ENCODE data around the gene NPAS1.

Gene NPAS1

DNA sequence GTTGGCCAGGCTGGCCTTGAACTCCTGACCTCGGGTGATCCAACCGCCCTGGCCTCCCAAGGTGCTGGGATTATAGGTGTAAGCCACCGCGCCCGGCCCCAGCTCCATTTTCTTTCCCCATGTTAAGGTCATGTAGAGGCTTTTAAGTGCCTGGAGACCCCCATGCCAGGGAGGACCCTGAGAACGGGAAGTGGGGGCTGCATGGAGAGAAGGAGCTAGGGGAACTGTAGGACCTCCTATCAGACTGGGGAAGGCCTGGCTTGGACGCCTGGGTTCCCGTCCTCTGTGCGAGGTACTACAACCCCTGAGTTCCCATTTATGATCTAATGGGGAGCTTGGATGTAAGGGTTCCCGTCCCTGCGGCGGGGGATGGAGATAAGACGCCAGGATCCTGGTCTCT is 714 bp upstream of the NPAS1 start:
- TF ChIP-seq, protein P1, sequence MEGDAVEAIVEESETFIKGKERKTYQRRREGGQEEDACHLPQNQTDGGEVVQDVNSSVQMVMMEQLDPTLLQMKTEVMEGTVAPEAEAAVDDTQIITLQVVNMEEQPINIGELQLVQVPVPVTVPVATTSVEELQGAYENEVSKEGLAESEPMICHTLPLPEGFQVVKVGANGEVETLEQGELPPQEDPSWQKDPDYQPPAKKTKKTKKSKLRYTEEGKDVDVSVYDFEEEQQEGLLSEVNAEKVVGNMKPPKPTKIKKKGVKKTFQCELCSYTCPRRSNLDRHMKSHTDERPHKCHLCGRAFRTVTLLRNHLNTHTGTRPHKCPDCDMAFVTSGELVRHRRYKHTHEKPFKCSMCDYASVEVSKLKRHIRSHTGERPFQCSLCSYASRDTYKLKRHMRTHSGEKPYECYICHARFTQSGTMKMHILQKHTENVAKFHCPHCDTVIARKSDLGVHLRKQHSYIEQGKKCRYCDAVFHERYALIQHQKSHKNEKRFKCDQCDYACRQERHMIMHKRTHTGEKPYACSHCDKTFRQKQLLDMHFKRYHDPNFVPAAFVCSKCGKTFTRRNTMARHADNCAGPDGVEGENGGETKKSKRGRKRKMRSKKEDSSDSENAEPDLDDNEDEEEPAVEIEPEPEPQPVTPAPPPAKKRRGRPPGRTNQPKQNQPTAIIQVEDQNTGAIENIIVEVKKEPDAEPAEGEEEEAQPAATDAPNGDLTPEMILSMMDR (IDR thresholded peaks at IDR 0.05; ENCODE audit: low read depth, low read length), result no peak
- in situ Hi-C loops (cut with HindIII; ENCODE audit: low sequenced_read_pairs), result no loop called here
- no peak overlapping the region for H3K4me3 ChIP-seq (ENCODE audit: low read depth, low read length)
- no peak for DNase-seq (ENCODE audit: low read depth, low spot score)

DNA sequence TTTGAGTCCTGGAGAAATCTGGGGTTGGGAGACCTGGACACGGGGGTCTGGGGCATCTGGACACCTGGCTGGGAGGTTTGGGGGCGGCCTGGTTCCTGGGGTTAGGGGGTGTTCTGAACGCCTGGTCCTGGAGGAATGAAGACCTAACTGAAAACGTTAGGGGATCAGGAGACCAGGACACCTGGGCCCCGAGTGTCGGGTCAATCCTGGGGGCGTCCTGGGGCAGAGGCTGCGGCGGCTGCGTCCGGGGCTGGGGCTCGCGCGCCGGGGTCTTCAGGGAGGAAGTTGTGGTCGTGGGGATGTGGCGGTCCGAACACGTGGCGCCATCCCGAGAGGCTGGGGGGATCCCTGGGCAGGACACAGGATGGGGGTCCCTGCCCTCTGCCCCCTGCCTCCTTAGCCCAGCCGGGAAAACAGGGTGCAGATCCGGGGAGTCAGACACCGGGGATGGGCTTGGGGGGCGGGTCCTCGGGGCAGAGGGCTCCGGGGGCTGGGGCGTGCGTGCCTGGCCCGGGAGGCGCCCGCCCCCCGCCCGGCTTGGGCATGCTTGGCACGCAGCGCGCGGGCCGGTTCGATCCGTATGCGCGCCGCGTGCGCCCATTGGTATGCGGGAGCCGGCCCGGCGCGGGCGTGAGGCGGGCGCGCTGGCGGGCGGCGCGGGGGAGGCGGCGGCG is 632 bp downstream of the NPAS1 start:
- no peak for DNase-seq (ENCODE audit: low read depth, low spot score)
- H3K4me3 ChIP-seq (ENCODE audit: low read depth, low read length), result no peak overlapping the region
- TF ChIP-seq, protein P1 (IDR thresholded peaks at IDR 0.05; ENCODE audit: low read depth, low read length), result no peak
- in situ Hi-C loops (cut with HindIII; ENCODE audit: low sequenced_read_pairs), result no loop called here

DNA sequence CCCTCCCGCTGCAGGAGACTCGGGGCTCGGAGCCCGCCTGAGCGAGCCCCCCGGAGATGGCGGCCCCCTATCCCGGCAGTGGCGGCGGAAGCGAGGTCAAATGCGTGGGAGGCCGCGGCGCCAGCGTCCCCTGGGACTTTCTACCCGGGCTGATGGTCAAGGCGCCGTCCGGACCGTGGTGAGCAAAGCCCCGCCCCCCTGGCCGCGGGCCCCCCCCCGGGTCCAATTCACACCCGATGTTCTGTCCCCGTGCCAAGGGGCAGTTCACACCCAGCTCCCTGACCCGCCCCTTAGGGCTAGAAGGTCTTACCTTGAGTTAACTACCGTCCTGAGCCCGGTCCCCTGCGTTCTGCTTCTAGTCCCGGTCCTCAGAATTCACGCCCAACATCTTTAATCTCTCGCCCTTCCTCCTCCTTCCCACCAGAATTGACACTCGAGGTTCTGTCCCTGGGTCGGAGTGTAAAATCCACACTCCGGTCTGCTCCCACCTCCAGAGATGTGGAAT is 1.4 kb downstream of the NPAS1 start:
- TF ChIP-seq, protein P1 (IDR thresholded peaks at IDR 0.05; ENCODE audit: low read depth, low read length), result no peak
- H3K4me3 ChIP-seq (ENCODE audit: low read depth, low read length), result peak overlapping the region; percentile 3
- in situ Hi-C loops (cut with HindIII; ENCODE audit: low sequenced_read_pairs), result no loop called here
- no peak for DNase-seq (ENCODE audit: low read depth, low spot score)

DNA sequence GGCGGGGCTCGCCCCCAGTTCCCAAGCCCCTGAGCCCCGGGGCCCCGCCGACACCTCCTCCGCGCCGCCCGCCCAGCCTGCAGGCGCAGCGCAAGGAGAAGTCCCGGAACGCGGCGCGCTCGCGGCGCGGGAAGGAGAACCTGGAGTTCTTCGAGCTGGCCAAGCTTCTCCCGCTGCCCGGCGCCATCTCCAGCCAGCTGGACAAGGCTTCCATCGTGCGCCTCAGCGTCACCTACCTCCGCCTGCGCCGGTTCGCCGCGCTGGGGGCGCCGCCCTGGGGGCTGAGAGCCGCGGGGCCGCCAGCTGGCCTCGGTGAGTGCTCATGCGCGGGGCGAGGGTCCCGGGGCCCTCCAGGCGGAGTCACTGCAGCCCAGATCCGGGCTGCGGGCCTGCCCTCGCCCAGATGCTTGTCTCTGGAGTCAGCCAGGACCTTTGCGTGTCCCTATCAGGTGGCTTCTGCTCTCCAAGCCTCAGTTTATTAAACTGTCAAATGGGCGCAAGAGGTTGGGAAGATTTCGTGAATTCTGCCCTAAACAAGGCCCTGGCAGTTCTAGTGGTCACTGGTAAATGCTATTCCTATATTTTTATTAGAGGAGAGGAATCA is 2.0 kb downstream of the NPAS1 start:
- TF ChIP-seq, protein P1 (IDR thresholded peaks at IDR 0.05; ENCODE audit: low read depth, low read length), result no peak
- no peak for DNase-seq (ENCODE audit: low read depth, low spot score)
- no peak overlapping the region for H3K4me3 ChIP-seq (ENCODE audit: low read depth, low read length)
- in situ Hi-C loops (cut with HindIII; ENCODE audit: low sequenced_read_pairs), result no loop called here

DNA sequence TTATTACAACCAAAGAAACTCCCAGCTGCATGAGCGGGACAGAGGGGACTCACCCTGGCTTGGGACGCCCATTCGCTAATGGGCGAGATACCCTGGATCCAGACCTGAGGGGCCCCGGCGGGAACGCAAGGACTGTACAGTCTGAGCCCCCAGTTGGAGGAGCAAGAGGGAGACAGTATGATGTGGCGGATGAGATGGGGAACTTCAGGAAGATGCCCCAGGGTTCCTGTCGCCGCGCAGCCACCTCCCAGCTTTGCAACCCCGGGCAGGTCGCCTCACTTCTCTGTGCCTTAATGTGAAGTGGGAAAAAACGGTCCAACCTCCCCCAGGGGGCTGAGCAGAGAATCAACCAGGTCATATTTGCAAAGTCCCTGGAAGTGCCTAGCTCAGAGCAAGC is 2.5 kb downstream of the NPAS1 start:
- in situ Hi-C loops (cut with HindIII; ENCODE audit: low sequenced_read_pairs), result no loop called here
- TF ChIP-seq, protein P1 (IDR thresholded peaks at IDR 0.05; ENCODE audit: low read depth, low read length), result no peak
- no peak for DNase-seq (ENCODE audit: low read depth, low spot score)
- H3K4me3 ChIP-seq (ENCODE audit: low read depth, low read length), result no peak overlapping the region

DNA sequence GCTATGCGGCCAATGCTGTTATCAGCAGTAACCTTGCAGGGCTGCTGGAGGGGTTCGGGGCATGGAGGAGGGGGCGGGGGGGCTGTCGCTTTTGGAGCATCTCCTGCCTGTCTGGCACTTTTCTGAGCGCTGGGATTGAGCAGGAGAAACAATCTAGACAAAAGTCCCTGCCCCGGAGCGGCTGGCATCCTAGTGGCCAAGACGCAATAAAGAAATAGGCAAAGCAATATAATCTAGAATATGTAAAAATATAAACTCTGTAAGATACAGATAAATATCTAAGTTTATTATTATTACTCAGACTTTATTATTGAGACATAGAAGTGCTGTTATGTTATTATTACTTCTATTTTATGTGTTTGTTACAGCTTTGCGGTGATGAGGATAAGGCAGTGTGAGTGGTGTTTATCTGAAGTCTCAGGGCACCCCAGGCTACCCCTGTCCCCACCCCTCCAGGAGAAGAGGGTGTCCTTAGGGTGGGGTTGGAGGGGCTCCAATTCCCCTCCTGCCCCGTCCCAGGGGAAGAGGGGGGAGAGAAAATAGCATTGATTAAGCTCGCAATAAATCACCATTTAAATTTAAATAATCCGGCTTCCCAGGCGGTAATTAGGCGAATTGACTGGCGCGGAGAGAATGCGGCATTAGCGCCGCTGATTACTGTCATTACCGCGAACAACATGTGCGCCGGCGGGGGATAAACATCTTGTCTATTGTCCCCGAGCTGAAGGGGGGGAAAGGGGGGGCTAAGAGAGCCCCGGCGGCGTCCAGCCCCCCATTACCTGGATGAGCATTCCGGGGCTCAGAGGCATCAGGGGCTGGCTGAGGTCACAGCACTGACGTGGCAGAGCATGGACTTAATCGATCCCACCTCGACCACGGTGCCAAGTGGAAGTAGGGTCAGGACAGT is 3.2 kb downstream of the NPAS1 start:
- no peak for DNase-seq (ENCODE audit: low read depth, low spot score)
- in situ Hi-C loops (cut with HindIII; ENCODE audit: low sequenced_read_pairs), result no loop called here
- no peak overlapping the region for H3K4me3 ChIP-seq (ENCODE audit: low read depth, low read length)
- TF ChIP-seq, protein P1 (IDR thresholded peaks at IDR 0.05; ENCODE audit: low read depth, low read length), result no peak
